HUES6 (cell line): ENCODE data around the gene ACOXL.

Source experiments
- H3K27ac ChIP-seq: 2 replicates; pipeline ENCODE4 v1.7.0; 2013; ENCODE audit warnings: low read depth, mild to moderate bottlenecking, low read length, inconsistent platforms
- H3K27me3 ChIP-seq: 2 replicates; pipeline ENCODE4 v1.6.1; 2013; ENCODE audit warnings: low read length; ENCODE audit not compliant: control insufficient read depth, insufficient read depth
- H3K36me3 ChIP-seq: 2 replicates; pipeline ENCODE4 v1.6.1; 2013; ENCODE audit warnings: low read length; ENCODE audit not compliant: control insufficient read depth, insufficient read depth
- H3K4me1 ChIP-seq: 2 replicates; pipeline ENCODE4 v1.6.1; 2013; ENCODE audit warnings: low read length; ENCODE audit not compliant: control insufficient read depth, insufficient read depth
- H3K4me3 ChIP-seq: 2 replicates; pipeline ENCODE4 v1.5.1; 2013; ENCODE audit warnings: low read depth, low read length
- H3K9ac ChIP-seq: one replicate; pipeline ENCODE4 v1.6.1; 2013; ENCODE audit warnings: mild to moderate bottlenecking, low read length
- H3K9me3 ChIP-seq: 2 replicates; pipeline ENCODE4 v1.6.1; 2013; ENCODE audit warnings: low read depth, low read length; ENCODE audit not compliant: control insufficient read depth, insufficient read depth

ACOXL gene

DNA sequence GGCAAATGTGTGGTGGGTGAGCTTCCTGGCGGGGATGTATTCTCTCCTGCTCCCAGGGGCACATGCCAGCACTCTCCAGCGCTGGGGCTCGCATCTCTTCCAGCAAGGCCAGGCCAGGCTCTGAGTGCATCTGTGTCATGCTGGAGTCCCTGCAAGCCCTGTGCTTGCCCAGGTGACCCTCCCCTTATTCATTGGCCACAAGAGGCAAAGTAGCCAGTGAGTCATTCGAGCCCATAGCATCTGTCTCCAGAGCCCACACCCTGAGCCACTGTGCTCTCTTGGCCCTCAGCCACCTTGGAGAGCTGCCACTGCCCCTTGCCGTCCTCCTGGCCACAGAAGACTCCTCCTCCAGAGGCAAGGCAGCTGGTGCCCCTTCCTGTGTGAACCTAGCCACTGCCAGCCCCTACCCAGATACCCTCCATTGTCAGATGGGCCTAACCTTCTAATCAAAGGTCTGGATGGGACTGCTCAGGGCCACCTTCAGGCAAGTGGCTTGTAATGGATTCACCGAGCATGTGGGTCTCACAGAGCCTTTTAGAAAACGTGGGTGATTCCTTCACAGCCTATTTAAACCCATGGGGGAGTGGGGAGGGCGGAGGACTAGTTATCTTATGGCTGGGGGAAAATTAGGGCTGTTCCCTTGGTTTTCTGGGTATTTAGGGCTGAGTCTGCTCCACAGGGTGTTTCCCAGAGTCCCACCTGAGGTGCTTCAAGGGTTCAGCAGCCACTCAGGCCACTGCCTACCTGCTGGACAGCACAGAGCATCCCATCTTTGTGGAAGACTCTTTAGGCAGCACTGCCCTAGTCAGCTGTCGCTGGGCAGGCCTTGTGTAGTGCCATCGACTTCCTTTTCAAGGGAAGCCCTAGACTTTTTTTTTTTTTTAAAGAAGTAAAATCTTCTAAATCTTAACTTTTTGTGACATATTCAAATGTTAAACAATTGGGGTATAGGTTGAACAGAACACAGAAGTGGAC, 137.4 kb downstream of the ACOXL start:
- Histone ChIP-seq H3K9ac (no peak overlapping the region), H3K27me3 (no peaks in the 10 kb centered on the region), H3K4me3 (no peak overlapping the region), H3K36me3 (no peaks in the 10 kb centered on the region), H3K9me3 (no peaks in the 10 kb centered on the region), H3K4me1 (peaks cover 20% of the 10 kb centered on the region), H3K27ac (no peak overlapping the region)

DNA sequence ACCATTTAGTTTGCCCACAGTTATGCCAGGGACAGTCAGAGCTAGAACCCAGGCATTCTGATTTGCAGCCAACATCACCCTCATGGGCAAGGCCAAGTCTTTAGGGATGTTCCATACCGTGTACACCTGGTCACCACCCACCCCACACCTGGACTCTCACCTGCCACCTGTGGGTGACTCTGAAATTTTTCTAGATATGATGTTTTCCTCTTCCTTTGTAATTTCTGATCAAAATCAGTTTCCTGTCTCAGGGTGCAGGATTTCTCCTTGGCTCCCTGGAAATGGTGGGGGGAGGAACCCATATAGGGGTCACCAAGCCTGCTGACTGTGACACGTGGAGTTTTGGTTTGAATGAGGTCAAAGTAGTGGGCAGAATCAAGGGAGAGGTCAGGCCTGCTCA, 138.2 kb downstream of the ACOXL start:
- H3K27ac ChIP-seq: no peak overlapping the region
- H3K9ac ChIP-seq: no peak overlapping the region
- H3K4me3 ChIP-seq: no peak overlapping the region
- H3K9me3 ChIP-seq: no peaks in the 10 kb centered on the region
- no peaks in the 10 kb centered on the region for H3K27me3 ChIP-seq
- H3K36me3 ChIP-seq: no peaks in the 10 kb centered on the region
- H3K4me1 ChIP-seq: peaks cover 17% of the 10 kb centered on the region

DNA sequence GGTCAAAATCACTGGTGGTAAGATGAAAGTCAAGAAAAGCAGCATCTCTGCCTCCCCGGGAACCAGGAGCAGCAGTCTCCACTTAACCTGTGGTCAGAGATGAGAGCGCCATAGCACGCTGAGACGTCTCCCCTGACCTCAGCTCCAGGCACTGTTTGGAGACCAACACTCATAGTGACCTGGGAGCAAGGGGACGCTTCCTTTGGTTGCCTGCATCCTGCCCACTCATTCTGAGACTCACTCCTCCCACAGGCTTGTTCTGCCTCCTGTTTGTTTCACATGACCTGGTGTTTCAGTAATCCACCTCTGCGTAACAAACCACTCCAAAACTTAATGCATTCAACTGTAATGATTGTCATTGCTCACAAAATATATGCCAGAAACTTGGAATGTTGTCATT, 139.3 kb downstream of the ACOXL start:
- no peaks in the 10 kb centered on the region for H3K27me3 ChIP-seq
- H3K4me3 ChIP-seq: no peak overlapping the region
- H3K27ac ChIP-seq: no peak overlapping the region
- H3K36me3 ChIP-seq: no peaks in the 10 kb centered on the region
- no peaks in the 10 kb centered on the region for H3K9me3 ChIP-seq
- H3K9ac ChIP-seq: no peak overlapping the region
- H3K4me1 ChIP-seq: peaks cover 17% of the 10 kb centered on the region

DNA sequence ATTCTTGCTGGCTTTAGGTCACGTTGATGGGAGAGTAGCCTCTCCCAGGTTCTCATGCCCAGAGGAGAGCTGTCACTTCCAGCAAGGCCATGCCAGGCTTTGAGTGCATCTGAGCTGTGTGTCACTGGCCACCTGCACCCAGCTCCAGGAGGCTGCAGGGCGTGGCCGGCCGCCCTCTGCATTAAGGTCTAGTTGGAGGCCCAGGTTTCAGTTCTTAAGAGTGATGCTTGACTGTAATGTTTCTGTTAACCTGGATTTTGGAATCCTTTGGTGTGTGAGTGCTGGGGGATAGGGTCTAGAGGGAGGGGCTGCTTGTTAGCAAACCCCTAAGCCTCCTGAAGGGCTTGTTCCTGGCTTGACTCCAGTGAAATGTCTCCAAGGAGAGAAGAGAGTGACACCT, 140.1 kb downstream of the ACOXL start:
- H3K36me3 ChIP-seq: no peaks in the 10 kb centered on the region
- no peak overlapping the region for H3K27ac ChIP-seq
- H3K4me3 ChIP-seq: no peak overlapping the region
- H3K9me3 ChIP-seq: no peaks in the 10 kb centered on the region
- H3K27me3 ChIP-seq: no peaks in the 10 kb centered on the region
- H3K4me1 ChIP-seq: peaks cover 17% of the 10 kb centered on the region
- no peak overlapping the region for H3K9ac ChIP-seq

DNA sequence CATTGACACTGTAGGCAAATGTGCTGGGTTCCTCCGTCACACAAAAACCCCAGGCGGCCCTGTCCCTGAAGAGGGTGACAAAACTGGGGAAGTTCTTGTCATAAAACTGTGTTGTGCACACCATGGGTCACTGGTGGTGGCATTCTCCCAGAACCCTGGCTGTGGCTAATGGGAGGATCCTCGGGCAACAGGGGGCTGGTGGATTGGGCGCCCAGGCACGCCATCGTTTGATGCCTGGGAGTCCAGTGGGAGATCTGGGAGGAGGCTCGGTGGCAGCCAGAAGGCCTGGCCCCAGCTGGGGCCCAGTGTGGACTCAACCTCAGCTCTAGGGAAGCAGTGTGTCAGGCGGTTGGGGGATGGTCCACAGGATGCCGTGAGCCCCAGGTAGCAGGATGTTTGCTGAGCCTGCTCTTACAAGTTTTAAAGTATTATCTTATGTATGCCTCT, 140.7 kb downstream of the ACOXL start:
- H3K27me3 ChIP-seq: no peaks in the 10 kb centered on the region
- H3K9ac ChIP-seq: no peak overlapping the region
- peaks cover 17% of the 10 kb centered on the region for H3K4me1 ChIP-seq
- H3K36me3 ChIP-seq: no peaks in the 10 kb centered on the region
- H3K4me3 ChIP-seq: no peak overlapping the region
- H3K9me3 ChIP-seq: no peaks in the 10 kb centered on the region
- no peak overlapping the region for H3K27ac ChIP-seq

DNA sequence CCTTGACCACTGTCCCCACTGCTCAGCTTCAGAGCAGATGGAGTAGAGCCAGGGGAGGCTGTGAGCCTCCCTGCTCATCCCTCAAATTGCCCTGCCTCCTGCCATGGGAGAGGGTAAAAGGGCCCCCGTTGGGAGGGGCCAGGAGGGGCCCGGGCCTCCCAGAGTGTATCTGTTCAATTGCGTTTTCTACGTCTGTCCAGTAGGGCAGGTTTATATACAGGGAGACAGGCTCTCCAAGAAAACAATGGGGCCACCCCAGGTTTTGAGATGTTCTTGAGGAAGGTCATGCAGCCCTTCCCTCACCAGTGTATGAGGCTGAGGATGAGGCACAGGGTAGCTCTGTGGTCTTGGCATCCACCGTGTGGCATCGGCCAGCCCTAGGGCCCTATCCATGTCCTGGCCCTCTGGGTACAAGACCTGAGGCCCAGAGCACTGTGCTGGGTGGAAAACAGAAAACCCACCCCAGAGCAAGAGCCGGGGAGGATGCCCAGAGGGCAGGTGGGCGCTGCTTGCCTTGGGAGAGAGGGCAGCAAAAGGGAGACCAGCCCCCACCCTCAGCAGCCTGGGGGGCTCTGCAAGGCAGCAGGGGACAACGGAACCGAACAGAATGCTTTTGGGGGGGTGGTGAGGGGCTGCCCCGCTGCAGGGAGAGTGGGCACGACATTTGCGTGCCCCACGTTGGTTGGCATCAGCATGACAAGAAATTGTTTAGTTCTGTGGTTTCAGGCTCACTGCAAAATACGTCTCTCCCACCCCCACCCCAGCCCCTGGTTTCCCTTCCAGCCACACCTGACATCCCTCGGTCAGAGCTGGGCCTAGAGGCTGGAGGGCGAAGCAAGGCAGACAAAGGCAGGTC, 141.5 kb downstream of the ACOXL start:
- Histone ChIP-seq H3K9ac (no peak overlapping the region), H3K36me3 (no peaks in the 10 kb centered on the region), H3K27me3 (no peaks in the 10 kb centered on the region), H3K27ac (no peak overlapping the region), H3K9me3 (no peaks in the 10 kb centered on the region), H3K4me3 (no peak overlapping the region), H3K4me1 (peaks cover 16% of the 10 kb centered on the region)

DNA sequence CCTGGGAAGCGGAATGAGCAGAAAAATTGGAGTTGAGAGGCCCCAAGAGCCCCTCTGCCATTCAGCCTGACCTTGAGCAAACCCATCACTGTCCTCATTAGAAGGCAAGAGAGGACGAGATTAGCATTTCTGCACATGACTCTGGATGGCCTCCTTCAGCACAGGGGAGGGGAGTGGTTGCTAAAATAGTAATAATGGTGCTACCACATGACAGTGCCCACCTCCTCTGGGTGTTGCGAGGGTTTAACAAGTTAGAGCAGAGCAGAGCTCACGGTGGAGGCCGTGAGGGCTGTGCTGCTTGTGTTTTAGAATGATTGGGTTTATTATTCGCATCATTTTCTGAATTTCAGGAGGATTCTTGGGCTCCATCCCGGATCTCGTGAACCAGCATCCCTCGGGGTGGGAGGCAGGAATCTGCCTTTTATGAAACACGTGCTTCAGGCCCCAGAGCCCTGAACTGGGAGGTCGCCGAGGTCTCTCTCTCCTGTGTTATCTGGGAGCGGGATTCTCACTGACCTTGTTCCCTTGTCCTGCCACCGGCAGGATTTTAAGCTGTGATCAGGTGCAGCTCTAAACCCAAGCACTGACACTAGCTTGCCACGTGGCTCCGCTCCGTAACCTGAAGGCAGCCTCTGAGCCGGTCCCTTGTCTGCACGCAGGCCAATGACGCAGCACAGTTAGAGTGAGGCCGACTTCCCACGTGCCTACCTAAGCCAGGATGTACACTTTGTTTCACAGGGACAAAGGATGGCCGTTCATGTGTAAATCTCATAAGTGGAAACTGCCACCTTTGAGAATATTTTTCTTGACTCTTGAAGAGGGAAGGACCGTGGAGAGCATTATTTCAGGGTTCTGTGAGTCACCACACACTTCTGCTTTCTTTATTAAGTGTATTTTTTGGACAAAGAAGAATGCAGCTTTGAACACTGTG, 142.3 kb downstream of the ACOXL start:
- Histone ChIP-seq H3K36me3 (no peaks in the 10 kb centered on the region), H3K27me3 (no peaks in the 10 kb centered on the region), H3K4me1 (peaks cover 10% of the 10 kb centered on the region), H3K9me3 (no peaks in the 10 kb centered on the region), H3K4me3 (no peak overlapping the region), H3K27ac (no peak overlapping the region), H3K9ac (no peak overlapping the region)

DNA sequence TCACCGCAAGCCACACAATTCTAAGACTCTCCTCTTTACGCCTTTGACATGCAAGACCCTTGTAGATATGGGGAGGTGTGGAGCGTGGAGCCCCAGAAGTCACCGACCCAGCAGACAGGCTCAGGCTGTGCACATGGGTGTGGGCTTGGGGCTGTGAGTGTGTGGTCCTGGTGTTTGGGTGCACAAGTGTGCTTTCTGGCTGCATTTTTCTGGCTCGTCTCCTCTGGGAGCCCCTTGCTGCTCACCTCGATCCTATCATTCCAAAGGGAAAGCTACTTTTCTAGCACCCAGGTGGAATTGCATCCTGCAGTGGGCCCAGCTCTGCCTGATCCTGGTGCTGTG, 143.0 kb downstream of the ACOXL start:
- no peaks in the 10 kb centered on the region for H3K36me3 ChIP-seq
- H3K9ac ChIP-seq: no peak overlapping the region
- peaks cover 10% of the 10 kb centered on the region for H3K4me1 ChIP-seq
- no peak overlapping the region for H3K4me3 ChIP-seq
- no peak overlapping the region for H3K27ac ChIP-seq
- H3K27me3 ChIP-seq: no peaks in the 10 kb centered on the region
- no peaks in the 10 kb centered on the region for H3K9me3 ChIP-seq

DNA sequence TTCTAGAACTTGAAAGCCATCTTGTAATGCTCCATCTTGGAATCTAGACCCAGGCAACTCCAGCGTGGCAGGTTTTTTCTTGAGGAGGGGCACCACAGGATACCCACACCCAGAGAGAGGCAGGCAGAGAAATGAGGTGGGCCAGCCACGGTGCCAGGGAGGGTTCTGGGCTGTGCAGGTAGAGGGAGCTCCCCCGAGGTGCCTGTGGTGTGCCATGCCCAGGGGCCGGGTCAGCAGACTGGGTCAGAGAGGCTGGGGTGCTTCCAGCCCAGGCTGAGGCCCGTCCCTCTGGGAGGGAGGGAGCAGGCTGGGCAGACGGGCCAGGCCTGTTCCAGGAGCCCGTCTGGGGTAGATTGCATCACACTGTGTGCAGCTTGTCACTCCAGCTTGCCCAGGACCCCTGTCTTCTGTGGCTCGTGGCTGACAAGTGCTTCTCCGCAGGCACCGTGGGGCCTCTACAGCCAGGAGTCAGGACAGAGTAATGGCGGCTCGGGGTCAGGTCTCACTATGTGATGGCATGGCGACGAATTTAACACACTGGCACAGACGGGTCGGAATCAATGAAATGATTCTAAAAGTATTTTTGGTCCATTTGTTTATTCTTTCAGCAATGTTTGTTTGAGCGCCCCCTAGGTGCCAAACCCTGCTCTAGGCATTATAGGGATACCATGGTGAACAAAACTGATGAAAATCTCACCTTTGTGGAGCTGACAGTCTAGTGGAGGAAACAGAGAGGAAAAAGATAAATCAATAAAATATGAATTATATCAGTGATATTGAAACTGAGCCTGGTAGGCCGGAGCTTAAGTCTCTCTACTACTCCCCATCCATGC, 144.0 kb downstream of the ACOXL start:
- Histone ChIP-seq H3K4me3 (no peak overlapping the region), H3K36me3 (no peaks in the 10 kb centered on the region), H3K9ac (no peak overlapping the region), H3K9me3 (no peaks in the 10 kb centered on the region), H3K4me1 (peaks cover 10% of the 10 kb centered on the region), H3K27me3 (no peaks in the 10 kb centered on the region), H3K27ac (no peak overlapping the region)
